Stimulated activated naive CD4-positive, alpha-beta T cell treated with Interleukin-2 at 50 U/mL for 16 hours (primary cell): ENCODE data around the gene APCS.

Experiments
- DNase-seq: peaks from one replicate; lab custom pipeline; 2025; lab: John Stamatoyannopoulos, UW

Gene APCS

GRCh38 chr1:159587461-159587951 lies at the start of gene APCS:
APCS (plus strand) TSS chr1:159587826; CDS start chr1:159587922, 96 bp downstream.
- DNase-seq = no peak

GRCh38 chr1:159548126-159548525 lies 39.5 kb upstream of the APCS start:
- no peak for DNase-seq

- DNase-seq = no peak
Observed at GRCh38 chr1:159554261-159554660, 33.4 kb upstream of the APCS start.

- DNase-seq = no peak
Observed at GRCh38 chr1:159554696-159555095, 32.9 kb upstream of the APCS start.

GRCh38 chr1:159556931-159557369 lies 30.7 kb upstream of the APCS start:
- DNase-seq = no peak

GRCh38 chr1:159560599-159560998 lies 27.0 kb upstream of the APCS start:
- DNase-seq = no peak

- no peak for DNase-seq
Observed at GRCh38 chr1:159561497-159561896, 26.1 kb upstream of the APCS start.

- no peak for DNase-seq
Observed at GRCh38 chr1:159562680-159563079, 24.9 kb upstream of the APCS start.

GRCh38 chr1:159577446-159577845 lies 10.2 kb upstream of the APCS start:
- DNase-seq = no peak

- no peak for DNase-seq
Observed at GRCh38 chr1:159580340-159580739, 7.3 kb upstream of the APCS start.

GRCh38 chr1:159581422-159581821 lies 6.2 kb upstream of the APCS start:
- DNase-seq = no peak

- DNase-seq = no peak
Observed at GRCh38 chr1:159584536-159584935, 3.1 kb upstream of the APCS start.

- DNase-seq = no peak
Observed at GRCh38 chr1:159591981-159592380, 4.4 kb downstream of the APCS start.

GRCh38 chr1:159594625-159595405 lies 7.2 kb downstream of the APCS start:
- no peak for DNase-seq

GRCh38 chr1:159598196-159598595 lies 10.6 kb downstream of the APCS start:
- no peak for DNase-seq

GRCh38 chr1:159600894-159601293 lies 13.3 kb downstream of the APCS start:
- DNase-seq = no peak

GRCh38 chr1:159602501-159602999 lies 14.9 kb downstream of the APCS start:
- no peak for DNase-seq

- DNase-seq = no peak
Observed at GRCh38 chr1:159612211-159612885, 24.7 kb downstream of the APCS start.

GRCh38 chr1:159632922-159633321 lies 45.3 kb downstream of the APCS start:
- DNase-seq = no peak
